Activated T-helper 1 cell treated with Interleukin-2 at 50 U/mL for 16 hours (primary cell): Measurements from ENCODE around the gene NR2E3.

Source experiments
- DNase-seq: peaks from one replicate; pipeline ENCODE4 v3.0.0-alpha.2; 2020; ENCODE audit warnings: low read depth

Gene NR2E3

GRCh38 chr15:71791975-71792374 lies 18.4 kb upstream of the NR2E3 start:
- DNase-seq: no peak

DNA sequence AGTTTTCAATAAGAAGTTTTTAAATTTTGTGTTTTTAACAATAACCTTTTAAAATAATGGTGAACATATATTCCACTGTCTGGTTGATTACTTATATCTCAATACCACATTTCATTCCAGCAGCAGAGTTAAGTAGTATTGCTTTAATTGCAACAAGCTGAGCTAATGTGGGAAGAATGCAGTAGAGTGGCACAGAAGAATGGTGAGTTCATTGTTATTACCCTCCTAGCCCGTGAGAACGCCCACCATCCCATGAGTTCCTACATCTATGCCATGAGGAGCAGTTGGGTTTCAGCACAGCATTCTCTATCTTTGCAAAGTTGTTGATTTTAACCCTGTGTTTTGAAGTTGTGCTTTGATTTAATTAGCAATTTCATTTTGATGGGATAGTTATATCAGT lies 17.8 kb upstream of the NR2E3 start:
- no peak for DNase-seq

DNA sequence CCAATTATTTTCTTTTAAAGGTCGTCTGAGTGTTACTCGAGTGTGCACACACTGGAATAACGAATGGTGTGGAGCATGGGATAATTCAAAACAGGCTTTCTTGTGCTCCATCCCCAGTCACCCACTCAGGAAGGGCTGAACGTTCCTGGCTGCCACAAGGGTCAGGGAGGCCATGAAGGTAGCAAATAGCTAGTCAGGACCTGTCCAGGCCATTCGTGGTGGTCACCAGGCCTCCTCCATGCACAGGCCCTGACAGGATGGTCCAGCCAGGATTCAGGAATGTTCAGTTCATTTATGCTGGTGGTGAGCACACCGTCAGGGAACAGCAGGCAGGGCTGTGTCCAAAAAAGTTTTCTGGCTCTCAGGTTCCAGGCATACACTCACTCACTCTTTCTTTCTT lies 11.7 kb upstream of the NR2E3 start:
- no peak for DNase-seq

DNA sequence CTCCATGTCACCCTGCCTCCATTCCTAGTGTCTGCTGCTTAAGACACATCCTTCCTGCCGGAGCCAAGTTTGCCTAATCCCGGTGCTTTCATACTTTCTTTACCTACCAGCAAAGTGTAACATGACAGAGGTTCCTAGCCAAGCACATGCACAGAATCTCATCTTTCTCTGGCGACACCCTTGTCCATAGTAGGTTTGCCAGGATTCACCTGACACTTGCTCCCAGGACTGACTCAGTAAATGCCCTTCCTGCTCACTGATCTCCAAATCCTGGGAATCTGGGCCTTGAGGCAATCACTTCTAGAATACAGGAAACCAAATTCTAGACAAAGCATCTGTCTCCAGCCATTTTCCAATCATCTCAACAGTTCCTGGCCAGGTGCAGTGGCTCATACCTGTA lies 10.2 kb upstream of the NR2E3 start:
- no peak for DNase-seq

- no peak for DNase-seq
These were observed 9.3 kb upstream of the NR2E3 start for GRCh38 chr15:71800835-71801745.

DNA sequence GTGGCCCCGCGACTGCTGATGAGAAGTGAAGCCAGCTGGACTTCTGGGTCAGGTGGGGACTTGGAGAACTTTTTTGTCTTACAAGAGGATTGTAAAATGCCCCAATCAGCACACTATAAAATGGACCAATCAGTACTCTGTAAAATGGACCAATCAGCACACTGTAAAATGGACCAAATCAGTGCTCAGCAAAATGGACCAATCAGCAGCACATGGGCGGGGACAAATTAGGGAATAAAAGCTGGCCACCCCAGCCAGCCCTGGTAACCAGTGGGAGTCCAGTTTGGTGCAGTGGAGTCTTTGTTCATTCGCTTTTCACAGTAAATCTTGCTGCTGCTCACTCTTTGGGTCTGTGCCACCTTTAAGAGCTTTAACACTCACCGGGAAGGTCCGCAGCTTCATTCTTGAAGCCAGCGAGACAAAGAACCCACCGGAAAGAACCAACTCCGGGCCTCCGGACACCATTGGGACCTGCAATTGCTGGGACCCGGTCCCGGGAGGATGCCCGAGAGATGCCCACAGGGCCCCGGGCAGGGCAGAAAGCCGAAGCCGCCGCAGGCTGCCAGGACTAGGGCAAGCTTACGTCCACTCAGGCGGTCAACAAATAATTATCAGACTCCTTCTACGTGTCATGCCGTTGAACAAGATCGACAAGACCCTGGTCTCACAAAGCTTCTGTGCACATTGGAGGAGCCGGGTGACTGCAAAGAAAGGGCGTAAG lies 8.3 kb upstream of the NR2E3 start:
- no peak for DNase-seq

DNA sequence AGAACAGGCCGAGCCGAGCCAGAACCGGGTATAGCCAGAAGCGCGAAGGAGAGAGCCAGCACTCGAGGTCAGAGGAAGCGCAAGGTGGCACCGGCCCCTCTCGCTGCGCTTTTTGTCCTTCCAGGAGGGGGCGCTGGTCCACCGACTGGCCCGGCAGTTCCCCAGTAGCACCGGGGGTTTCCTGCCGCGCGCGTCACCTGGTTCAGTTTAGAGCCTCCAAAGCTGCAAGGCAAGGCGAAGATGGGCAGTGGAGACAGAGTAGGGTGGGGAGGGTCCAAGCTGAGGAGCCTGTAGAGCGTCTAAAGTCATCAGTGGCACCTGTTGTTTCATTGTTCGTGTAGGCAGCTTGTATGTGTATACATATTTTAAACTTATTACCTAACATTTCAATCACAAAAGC lies 7.6 kb upstream of the NR2E3 start:
- no peak for DNase-seq

GRCh38 chr15:71804226-71804625 lies 6.1 kb upstream of the NR2E3 start:
- DNase-seq: no peak

- no peak for DNase-seq
These were observed 5.5 kb upstream of the NR2E3 start for GRCh38 chr15:71804695-71805470.

GRCh38 chr15:71806452-71806931 lies 3.9 kb upstream of the NR2E3 start:
- no peak for DNase-seq

GRCh38 chr15:71807125-71807629 lies 3.2 kb upstream of the NR2E3 start:
- DNase-seq: no peak

- no peak for DNase-seq
These were observed 2.7 kb upstream of the NR2E3 start for GRCh38 chr15:71807691-71808091.

GRCh38 chr15:71808311-71809020 lies 1.9 kb upstream of the NR2E3 start:
- DNase-seq: no peak

DNA sequence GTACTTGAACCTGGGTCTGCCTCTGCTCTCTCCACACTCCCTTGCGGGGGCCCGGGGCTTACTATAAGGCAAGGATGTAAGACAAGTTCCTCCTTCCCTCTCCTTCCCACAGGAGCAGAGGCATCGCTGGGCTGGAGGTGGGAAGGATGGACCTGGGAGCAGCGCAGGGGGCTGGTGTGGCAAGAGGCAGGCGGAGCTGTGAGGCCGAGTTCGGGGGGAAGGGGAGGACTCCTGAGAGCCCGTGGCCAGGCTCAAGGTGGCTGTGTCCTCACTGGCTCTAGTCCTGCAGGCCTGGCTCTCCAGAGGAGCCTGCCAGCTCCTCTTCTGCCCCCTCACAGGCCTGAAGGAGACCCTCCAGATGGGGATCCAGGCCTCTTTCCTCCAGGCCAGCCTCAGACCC lies 1.0 kb upstream of the NR2E3 start:
- DNase-seq: no peak

GRCh38 chr15:71811036-71811736 lies 832 bp downstream of the NR2E3 start:
- DNase-seq: no peak

DNA sequence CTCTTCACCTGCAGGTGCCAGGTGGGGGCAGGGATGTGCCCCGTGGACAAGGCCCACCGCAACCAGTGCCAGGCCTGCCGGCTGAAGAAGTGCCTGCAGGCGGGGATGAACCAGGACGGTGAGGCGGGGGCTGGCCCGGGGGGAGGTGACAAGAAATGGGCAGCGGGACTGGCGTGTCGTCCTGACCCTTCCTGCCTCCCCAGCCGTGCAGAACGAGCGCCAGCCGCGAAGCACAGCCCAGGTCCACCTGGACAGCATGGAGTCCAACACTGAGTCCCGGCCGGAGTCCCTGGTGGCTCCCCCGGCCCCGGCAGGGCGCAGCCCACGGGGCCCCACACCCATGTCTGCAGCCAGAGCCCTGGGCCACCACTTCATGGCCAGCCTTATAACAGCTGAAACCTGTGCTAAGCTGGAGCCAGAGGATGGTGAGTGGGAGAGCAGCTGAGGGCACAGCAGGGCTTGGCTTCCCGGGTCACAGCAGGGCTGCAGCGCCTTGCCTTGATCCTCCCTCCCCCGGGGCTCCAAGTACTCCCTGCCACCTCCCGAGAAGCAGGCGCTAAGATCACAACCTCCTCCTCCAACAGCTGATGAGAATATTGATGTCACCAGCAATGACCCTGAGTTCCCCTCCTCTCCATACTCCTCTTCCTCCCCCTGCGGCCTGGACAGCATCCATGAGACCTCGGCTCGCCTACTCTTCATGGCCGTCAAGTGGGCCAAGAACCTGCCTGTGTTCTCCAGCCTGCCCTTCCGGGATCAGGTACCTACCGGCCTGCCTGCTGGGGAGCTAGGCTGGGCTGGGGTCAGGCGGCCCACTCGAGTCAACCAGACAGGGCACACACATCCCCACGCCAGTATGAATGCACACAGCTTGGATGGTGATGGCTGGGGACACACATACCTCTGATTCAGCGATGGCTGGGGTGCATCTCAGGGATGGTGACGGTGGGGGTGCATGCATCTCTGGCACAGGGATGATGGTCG lies 1.7 kb downstream of the NR2E3 start:
- no peak for DNase-seq

GRCh38 chr15:71812966-71813722 lies 2.8 kb downstream of the NR2E3 start:
- no peak for DNase-seq

DNA sequence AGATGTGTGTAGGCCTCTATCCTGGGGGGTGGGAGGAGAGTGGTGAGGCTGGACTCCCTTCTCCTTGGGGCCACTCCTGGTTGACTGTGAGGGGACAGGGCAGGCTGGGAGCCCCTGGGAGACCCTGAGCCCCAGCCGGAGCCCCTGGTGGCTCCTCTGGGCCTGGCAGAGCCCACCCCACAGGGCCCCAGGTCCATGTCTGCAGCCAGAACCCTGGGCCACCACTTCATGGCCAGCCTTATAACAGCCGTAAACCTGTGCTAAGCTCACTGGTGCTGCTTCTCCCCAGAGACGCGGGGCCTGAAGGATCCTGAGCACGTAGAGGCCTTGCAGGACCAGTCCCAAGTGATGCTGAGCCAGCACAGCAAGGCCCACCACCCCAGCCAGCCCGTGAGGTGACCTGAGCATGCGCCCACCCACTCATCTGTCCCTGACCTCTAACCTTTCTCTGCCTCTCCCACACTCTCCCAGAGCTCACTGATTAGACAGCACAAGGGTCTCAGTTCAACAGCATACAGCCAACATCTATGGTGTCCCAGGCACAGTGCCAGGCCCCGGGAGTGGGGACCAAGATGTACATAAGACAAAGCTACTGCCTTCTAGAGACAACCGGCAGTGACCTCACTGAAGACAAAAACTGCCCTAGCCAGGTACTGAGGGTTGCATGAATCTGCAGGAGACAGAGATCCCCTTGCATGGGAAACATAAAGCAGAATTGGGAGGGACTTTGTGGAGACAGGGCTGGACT lies 3.5 kb downstream of the NR2E3 start:
- no peak for DNase-seq
